Measurements from ENCODE around the gene SLC22A4. TPM values are rescaled to one million over a fixed set of nuclear protein-coding genes. Genes with fewer than 3 reads are reported as not detected.

The SLC22A4 gene
- polyA plus RNA-seq, 1 donor (not counting 4 experiments of a cell fraction or from before 2014, with no cell fraction given), result 1.4 TPM

- DNase-seq (ENCODE audit: low read depth, low spot score), result no peak
- Histone ChIP-seq H3K36me3 (ENCODE audit: control insufficient read depth in 2 of 2, extremely low read depth in 1 of 2, insufficient read depth in 2 of 2, low read length in 2 of 2) (no peaks in the 10 kb centered on the region), H3K4me1 (ENCODE audit: control insufficient read depth, extremely low read depth, insufficient read depth, low read length) (peaks cover 9% of the 10 kb centered on the region), H2AFZ (ENCODE audit: control insufficient read depth, low read length) (no peak overlapping the region), H4K20me1 (ENCODE audit: control insufficient read depth, extremely low read depth, insufficient read depth, low read length) (no peaks in the 10 kb centered on the region), H3K4me2 (ENCODE audit: control insufficient read depth, extremely low read depth, insufficient read depth, low read depth, low read length) (no peak overlapping the region), H3K9me3 (ENCODE audit: control insufficient read depth, low read depth, low read length) (no peaks in the 10 kb centered on the region), H3K27ac (ENCODE audit: control insufficient read depth, insufficient read depth, low read length) (no peak overlapping the region), H3K9ac (ENCODE audit: control insufficient read depth, extremely low read depth, insufficient read depth, low read length) (no peak overlapping the region), H3K79me2 (ENCODE audit: control insufficient read depth, insufficient read depth, low read length) (no peaks in the 10 kb centered on the region), H3K27me3 (ENCODE audit: control insufficient read depth, extremely low read depth, insufficient read depth, low read length) (no peaks in the 10 kb centered on the region), H3K9me1 (ENCODE audit: control insufficient read depth, extremely low read depth, insufficient read depth, low read length) (no peaks in the 10 kb centered on the region), H3K4me3 (ENCODE audit: control insufficient read depth in 2 of 3, extremely low read depth in 1 of 3, insufficient read depth in 2 of 3, low read depth in 1 of 3, low read length in 3 of 3) (no peak overlapping the region)
- dilution Hi-C loops (cut with MboI; ENCODE audit: extremely low pct_ligation_motif_present, low sequenced_read_pairs), result no loop called here
- TF ChIP-seq EZH2 (IDR thresholded peaks at IDR 0.05; ENCODE audit: low read length), result no peak
- TF ChIP-seq, protein P1, sequence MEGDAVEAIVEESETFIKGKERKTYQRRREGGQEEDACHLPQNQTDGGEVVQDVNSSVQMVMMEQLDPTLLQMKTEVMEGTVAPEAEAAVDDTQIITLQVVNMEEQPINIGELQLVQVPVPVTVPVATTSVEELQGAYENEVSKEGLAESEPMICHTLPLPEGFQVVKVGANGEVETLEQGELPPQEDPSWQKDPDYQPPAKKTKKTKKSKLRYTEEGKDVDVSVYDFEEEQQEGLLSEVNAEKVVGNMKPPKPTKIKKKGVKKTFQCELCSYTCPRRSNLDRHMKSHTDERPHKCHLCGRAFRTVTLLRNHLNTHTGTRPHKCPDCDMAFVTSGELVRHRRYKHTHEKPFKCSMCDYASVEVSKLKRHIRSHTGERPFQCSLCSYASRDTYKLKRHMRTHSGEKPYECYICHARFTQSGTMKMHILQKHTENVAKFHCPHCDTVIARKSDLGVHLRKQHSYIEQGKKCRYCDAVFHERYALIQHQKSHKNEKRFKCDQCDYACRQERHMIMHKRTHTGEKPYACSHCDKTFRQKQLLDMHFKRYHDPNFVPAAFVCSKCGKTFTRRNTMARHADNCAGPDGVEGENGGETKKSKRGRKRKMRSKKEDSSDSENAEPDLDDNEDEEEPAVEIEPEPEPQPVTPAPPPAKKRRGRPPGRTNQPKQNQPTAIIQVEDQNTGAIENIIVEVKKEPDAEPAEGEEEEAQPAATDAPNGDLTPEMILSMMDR (optimal IDR thresholded peaks at IDR 0.05 in 1 of 3, IDR thresholded peaks at IDR 0.05 in 1 of 3, conservative IDR thresholded peaks at IDR 0.05 in 1 of 3; ENCODE audit: extremely low read depth in 1 of 3, insufficient read depth in 2 of 3, low read length in 3 of 3), result no peak
- no peak for FAIRE-seq
These were observed 42.9 kb upstream of the SLC22A4 start for GRCh38 chr5:132251220-132251725.

DNA sequence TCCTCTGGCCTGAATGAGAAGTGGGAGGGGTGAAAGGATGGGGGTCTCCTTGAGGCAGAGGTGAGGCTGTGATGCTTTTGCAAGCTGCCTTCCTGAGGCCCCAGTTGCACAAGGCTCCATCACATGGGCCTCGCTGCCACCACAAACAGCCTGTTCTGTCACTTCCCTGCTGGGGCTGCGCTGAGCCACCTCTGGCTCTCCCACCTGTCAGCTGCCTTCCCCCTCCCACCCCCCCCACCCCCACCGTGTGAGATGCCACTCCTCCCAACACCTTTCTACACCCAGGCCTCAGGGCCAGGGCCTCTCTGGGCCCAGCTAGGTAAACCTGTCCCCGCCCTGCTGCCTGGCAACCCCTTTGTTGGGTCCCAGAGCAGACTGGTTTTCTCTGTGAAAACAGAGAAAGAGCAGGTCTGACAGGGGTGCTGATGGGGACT, 41.2 kb upstream of the SLC22A4 start:
- peaks cover 10% of the 10 kb centered on the region for H3K4me1 ChIP-seq (ENCODE audit: control insufficient read depth, extremely low read depth, insufficient read depth, low read length)
- dilution Hi-C loops (cut with MboI; ENCODE audit: extremely low pct_ligation_motif_present, low sequenced_read_pairs), result no loop called here
- H3K9me1 ChIP-seq (ENCODE audit: control insufficient read depth, extremely low read depth, insufficient read depth, low read length), result no peaks in the 10 kb centered on the region
- peaks cover 5% of the 10 kb centered on the region for H3K79me2 ChIP-seq (ENCODE audit: control insufficient read depth, insufficient read depth, low read length)
- no peak for DNase-seq (ENCODE audit: low read depth, low spot score)
- FAIRE-seq, result no peak
- no peak overlapping the region for H3K9ac ChIP-seq (ENCODE audit: control insufficient read depth, extremely low read depth, insufficient read depth, low read length)
- no peaks in the 10 kb centered on the region for H3K9me3 ChIP-seq (ENCODE audit: control insufficient read depth, low read depth, low read length)
- H3K4me2 ChIP-seq (ENCODE audit: control insufficient read depth, extremely low read depth, insufficient read depth, low read depth, low read length), result no peak overlapping the region
- no peaks in the 10 kb centered on the region for H3K36me3 ChIP-seq (ENCODE audit: control insufficient read depth in 2 of 2, extremely low read depth in 1 of 2, insufficient read depth in 2 of 2, low read length in 2 of 2)
- TF ChIP-seq, protein P1 (optimal IDR thresholded peaks at IDR 0.05 in 1 of 3, IDR thresholded peaks at IDR 0.05 in 1 of 3, conservative IDR thresholded peaks at IDR 0.05 in 1 of 3; ENCODE audit: extremely low read depth in 1 of 3, insufficient read depth in 2 of 3, low read length in 3 of 3), result no peak
- no peak for TF ChIP-seq EZH2 (IDR thresholded peaks at IDR 0.05; ENCODE audit: low read length)
- H2AFZ ChIP-seq (ENCODE audit: control insufficient read depth, low read length), result no peak overlapping the region
- H3K27ac ChIP-seq (ENCODE audit: control insufficient read depth, insufficient read depth, low read length), result no peak overlapping the region
- H4K20me1 ChIP-seq (ENCODE audit: control insufficient read depth, extremely low read depth, insufficient read depth, low read length), result no peaks in the 10 kb centered on the region
- no peak overlapping the region for H3K4me3 ChIP-seq (ENCODE audit: control insufficient read depth in 2 of 3, extremely low read depth in 1 of 3, insufficient read depth in 2 of 3, low read depth in 1 of 3, low read length in 3 of 3)
- H3K27me3 ChIP-seq (ENCODE audit: control insufficient read depth, extremely low read depth, insufficient read depth, low read length), result no peaks in the 10 kb centered on the region
